RWPE2 (cell line): ENCODE measurements around the gene ETV1.

Source experiments
- ATAC-seq: fragments of 200-7000 bp; cut with Tn5 transposase; 3 replicates; pipeline ENCODE4 v1.9.1; 2021; ENCODE audit warnings: low read depth
- DNase-seq: peaks from one replicate; pipeline ENCODE4 v3.0.0-alpha.2; 2020; ENCODE audit warnings: low spot score
- H3K27ac ChIP-seq: fragments of 450-650 bp; 2 replicates; pipeline ENCODE4 v1.5.1; 2017; ENCODE audit warnings: mild to moderate bottlenecking; ENCODE audit not compliant: poor library complexity, severe bottlenecking
- H3K27me3 ChIP-seq: fragments of 250-450 bp; sonication (Bioruptor Pico); 2 replicates; pipeline ENCODE4 v1.5.1; 2021; ENCODE audit warnings: mild to moderate bottlenecking, moderate library complexity; ENCODE audit not compliant: insufficient read depth, poor library complexity, severe bottlenecking
- H3K36me3 ChIP-seq: fragments of 250-450 bp; sonication (Bioruptor Pico); 2 replicates; pipeline ENCODE4 v1.5.1; 2020; ENCODE audit warnings: low read depth, mild to moderate bottlenecking, moderate library complexity
- H3K4me1 ChIP-seq: fragments of 250-450 bp; sonication (Bioruptor Pico); 2 replicates; pipeline ENCODE4 v1.5.1; 2021; ENCODE audit warnings: mild to moderate bottlenecking, moderate library complexity; ENCODE audit not compliant: insufficient read depth, poor library complexity, severe bottlenecking
- H3K4me3 ChIP-seq: fragments of 250-450 bp; sonication (Bioruptor Pico); 2 replicates; pipeline ENCODE4 v1.5.1; 2021; ENCODE audit warnings: mild to moderate bottlenecking, moderate library complexity; ENCODE audit not compliant: severe bottlenecking
- H3K9me3 ChIP-seq: fragments of 250-450 bp; sonication (Bioruptor Pico); 2 replicates; pipeline ENCODE4 v1.5.1; 2021; ENCODE audit warnings: mild to moderate bottlenecking, moderate library complexity; ENCODE audit not compliant: severe bottlenecking
- TF ChIP-seq, protein P1 (sequence below): fragments of 450-650 bp; IDR thresholded peaks from one replicate; pipeline ENCODE4 v1.5.1; 2017; ENCODE audit warnings: mild to moderate bottlenecking, moderate library complexity; ENCODE audit not compliant: poor library complexity, severe bottlenecking

ETV1 gene

DNA sequence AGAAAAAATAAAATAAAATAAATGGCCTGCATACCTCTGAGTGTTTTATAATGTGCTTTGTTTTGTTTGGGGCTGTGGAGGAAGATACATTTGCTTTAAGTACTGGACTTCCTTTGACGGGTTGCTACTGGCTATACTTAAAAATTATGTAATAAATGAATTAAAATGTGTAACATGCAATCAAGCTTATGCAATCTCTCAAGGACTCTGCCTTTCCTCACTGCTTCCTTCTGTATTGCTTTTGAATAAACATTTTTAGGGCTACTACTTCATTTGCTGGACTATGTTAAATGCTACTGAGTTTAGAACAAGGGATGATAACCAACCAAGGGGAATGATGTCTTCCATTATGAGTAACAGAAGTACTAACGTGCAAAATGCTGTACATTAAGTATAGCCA is 91.6 kb downstream of the ETV1 start:
- DNase-seq = no peak
- no peak for ATAC-seq
- H3K36me3 ChIP-seq = no peaks in the 10 kb centered on the region
- no peaks in the 10 kb centered on the region for H3K9me3 ChIP-seq
- no peak overlapping the region for H3K4me3 ChIP-seq
- TF ChIP-seq, protein P1, sequence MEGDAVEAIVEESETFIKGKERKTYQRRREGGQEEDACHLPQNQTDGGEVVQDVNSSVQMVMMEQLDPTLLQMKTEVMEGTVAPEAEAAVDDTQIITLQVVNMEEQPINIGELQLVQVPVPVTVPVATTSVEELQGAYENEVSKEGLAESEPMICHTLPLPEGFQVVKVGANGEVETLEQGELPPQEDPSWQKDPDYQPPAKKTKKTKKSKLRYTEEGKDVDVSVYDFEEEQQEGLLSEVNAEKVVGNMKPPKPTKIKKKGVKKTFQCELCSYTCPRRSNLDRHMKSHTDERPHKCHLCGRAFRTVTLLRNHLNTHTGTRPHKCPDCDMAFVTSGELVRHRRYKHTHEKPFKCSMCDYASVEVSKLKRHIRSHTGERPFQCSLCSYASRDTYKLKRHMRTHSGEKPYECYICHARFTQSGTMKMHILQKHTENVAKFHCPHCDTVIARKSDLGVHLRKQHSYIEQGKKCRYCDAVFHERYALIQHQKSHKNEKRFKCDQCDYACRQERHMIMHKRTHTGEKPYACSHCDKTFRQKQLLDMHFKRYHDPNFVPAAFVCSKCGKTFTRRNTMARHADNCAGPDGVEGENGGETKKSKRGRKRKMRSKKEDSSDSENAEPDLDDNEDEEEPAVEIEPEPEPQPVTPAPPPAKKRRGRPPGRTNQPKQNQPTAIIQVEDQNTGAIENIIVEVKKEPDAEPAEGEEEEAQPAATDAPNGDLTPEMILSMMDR = no peak
- no peak overlapping the region for H3K27ac ChIP-seq
- no peaks in the 10 kb centered on the region for H3K4me1 ChIP-seq
- no peaks in the 10 kb centered on the region for H3K27me3 ChIP-seq

DNA sequence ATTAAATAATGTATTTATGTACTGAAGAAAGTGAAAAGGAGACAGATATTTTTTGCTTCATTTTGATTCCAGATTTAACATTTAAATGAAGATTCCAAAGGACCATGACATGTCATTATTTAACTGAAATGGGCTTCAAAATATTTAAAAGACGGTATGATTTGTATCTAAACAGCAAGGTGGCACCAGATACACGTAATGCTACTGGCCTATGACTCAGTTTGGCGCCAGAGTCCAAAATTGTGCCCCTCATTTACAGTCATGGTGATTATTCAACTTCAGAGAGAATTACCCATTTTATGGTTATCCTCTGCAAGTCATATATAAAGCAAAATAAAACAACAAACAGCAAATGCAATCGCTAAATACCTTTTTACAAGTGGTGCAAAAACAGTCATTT is 94.5 kb downstream of the ETV1 start:
- DNase-seq = no peak
- H3K27me3 ChIP-seq = no peaks in the 10 kb centered on the region
- TF ChIP-seq, protein P1 = peak; percentile 59

DNA sequence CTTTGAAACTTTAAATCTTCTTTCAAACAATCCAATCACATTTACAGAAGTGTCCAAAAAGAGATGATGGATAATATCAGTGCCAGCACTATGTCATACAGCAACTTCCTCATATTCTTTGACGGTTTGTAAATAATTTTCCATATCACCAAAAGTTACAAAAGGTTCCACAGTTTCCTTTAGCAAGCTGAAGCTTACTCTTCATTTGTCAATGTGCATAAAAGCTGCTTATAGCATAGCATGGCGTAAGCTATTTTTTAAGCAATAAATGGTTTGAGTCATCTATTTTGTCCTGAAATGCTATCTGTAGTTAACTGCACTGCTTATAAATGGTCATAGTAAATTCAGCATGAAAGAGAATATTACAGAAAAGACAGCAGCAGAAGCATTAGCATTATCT is 95.1 kb downstream of the ETV1 start:
- Histone ChIP-seq H3K27ac (no peak overlapping the region), H3K36me3 (no peaks in the 10 kb centered on the region), H3K4me3 (no peak overlapping the region), H3K9me3 (no peaks in the 10 kb centered on the region), H3K4me1 (no peaks in the 10 kb centered on the region), H3K27me3 (no peaks in the 10 kb centered on the region)
- no peak for ATAC-seq
- no peak for DNase-seq
- TF ChIP-seq, protein P1 = no peak

More for the DNA sequence above, 94.5 kb downstream of the ETV1 start:
- no peak for ATAC-seq
- no peaks in the 10 kb centered on the region for H3K36me3 ChIP-seq
- no peak overlapping the region for H3K4me3 ChIP-seq
- H3K9me3 ChIP-seq = no peaks in the 10 kb centered on the region
- H3K4me1 ChIP-seq = no peaks in the 10 kb centered on the region
- H3K27ac ChIP-seq = no peak overlapping the region

DNA sequence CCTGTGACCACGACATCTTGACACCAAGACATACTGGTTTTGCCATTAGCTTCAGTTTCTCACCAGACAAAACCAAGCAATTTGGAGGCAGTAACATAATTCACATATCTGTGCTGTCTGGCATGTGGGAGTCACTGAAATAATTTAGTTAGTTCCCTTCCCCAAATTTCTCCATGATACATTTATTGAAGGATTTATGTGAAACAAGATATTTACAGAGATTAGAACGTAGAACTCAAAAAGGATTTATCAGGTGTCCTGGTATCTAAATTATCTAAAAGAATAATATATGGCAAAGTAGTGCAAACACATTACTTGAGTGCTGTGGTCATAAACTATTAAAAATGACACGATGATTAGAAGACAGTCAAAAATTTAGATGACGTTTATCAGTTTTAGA is 98.7 kb downstream of the ETV1 start:
- H3K27me3 ChIP-seq = no peaks in the 10 kb centered on the region
- no peaks in the 10 kb centered on the region for H3K4me1 ChIP-seq
- ATAC-seq = no peak
- DNase-seq = no peak
- H3K27ac ChIP-seq = no peak overlapping the region
- no peak overlapping the region for H3K4me3 ChIP-seq
- no peaks in the 10 kb centered on the region for H3K36me3 ChIP-seq
- TF ChIP-seq, protein P1 = no peak
- no peaks in the 10 kb centered on the region for H3K9me3 ChIP-seq

DNA sequence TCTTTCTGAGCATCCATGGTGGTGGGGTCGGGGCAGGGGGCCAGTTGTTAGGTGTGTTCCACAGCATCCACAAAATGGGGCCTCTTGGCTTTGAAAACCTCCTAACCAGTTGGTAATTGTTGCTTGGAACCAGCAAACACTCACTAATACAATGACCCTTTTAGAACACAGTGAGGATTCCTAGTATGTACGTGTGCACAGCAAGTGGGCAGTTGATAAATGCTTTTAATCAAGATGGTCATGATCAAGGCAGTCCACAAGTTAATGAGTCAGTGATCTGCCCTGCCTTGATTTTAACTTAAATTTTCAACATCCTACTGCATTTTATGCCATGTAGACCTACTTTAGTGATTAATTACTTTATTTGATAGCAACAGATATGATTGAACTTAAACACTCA is 103.1 kb downstream of the ETV1 start:
- TF ChIP-seq, protein P1 = no peak
- DNase-seq (no peak), ATAC-seq (no peak)
- H3K9me3 ChIP-seq = no peaks in the 10 kb centered on the region
- no peaks in the 10 kb centered on the region for H3K36me3 ChIP-seq
- H3K27ac ChIP-seq = no peak overlapping the region
- no peaks in the 10 kb centered on the region for H3K4me1 ChIP-seq
- H3K27me3 ChIP-seq = no peaks in the 10 kb centered on the region
- no peak overlapping the region for H3K4me3 ChIP-seq
